GM12873 (cell line): ENCODE data around the gene DCAF6.

Source experiments
- CTCF ChIP-seq: IDR thresholded peaks from 2 replicates; pipeline ENCODE4 v1.5.1; 2012; ENCODE audit warnings: low read depth, mild to moderate bottlenecking, moderate library complexity, low read length, control low read depth; ENCODE audit not compliant: insufficient read depth; ENCODE audit errors: missing control alignments

DCAF6 gene

GRCh38 chr1:167993720-167994119, 57.2 kb downstream of the DCAF6 start:
- no peak for TF ChIP-seq CTCF

GRCh38 chr1:167994560-167994959, 58.1 kb downstream of the DCAF6 start:
- TF ChIP-seq CTCF = no peak

- TF ChIP-seq CTCF = no peak
Measured at GRCh38 chr1:167995038-167995437, 58.6 kb downstream of the DCAF6 start.

GRCh38 chr1:167996266-167996665, 59.8 kb downstream of the DCAF6 start:
- no peak for TF ChIP-seq CTCF

GRCh38 chr1:167997037-167997575, 60.6 kb downstream of the DCAF6 start:
- no peak for TF ChIP-seq CTCF

- TF ChIP-seq CTCF = no peak
Measured at GRCh38 chr1:167999877-168000276, 63.4 kb downstream of the DCAF6 start.

GRCh38 chr1:168000656-168001055, 64.2 kb downstream of the DCAF6 start:
- no peak for TF ChIP-seq CTCF
